ENCODE measurements around the gene CNOT10.
"Not testable (repeated sequence)": the region's sequence is repeated elsewhere in the genome, so short reads cannot be mapped to it uniquely, and the experiment has no call there.

The CNOT10 gene

GRCh38 chr3:32691847-32692246 lies 6.9 kb downstream of the CNOT10 start:
- no peak for DNase-seq

GRCh38 chr3:32696523-32696922 lies 11.5 kb downstream of the CNOT10 start:
- DNase-seq, result no peak

- DNase-seq, result no peak
Observed at GRCh38 chr3:32698506-32698905, 13.5 kb downstream of the CNOT10 start.

GRCh38 chr3:32699429-32699828 lies 14.4 kb downstream of the CNOT10 start:
- no peak for DNase-seq

- no peak for DNase-seq
Observed at GRCh38 chr3:32700244-32700643, 15.3 kb downstream of the CNOT10 start.

GRCh38 chr3:32703491-32703972 lies 18.5 kb downstream of the CNOT10 start:
- no peak for DNase-seq

GRCh38 chr3:32705232-32705631 lies 20.2 kb downstream of the CNOT10 start:
- no peak for DNase-seq

- DNase-seq, result no peak
Observed at GRCh38 chr3:32706348-32707025, 21.5 kb downstream of the CNOT10 start.

GRCh38 chr3:32707026-32707370 lies 22.0 kb downstream of the CNOT10 start:
- no peak for DNase-seq

GRCh38 chr3:32708672-32709283 lies 23.8 kb downstream of the CNOT10 start:
- DNase-seq, result no peak

GRCh38 chr3:32709346-32709745 lies 24.4 kb downstream of the CNOT10 start:
- no peak for DNase-seq

GRCh38 chr3:32712506-32713055 lies 27.6 kb downstream of the CNOT10 start:
- DNase-seq, result no peak

- DNase-seq, result no peak
Observed at GRCh38 chr3:32713181-32713580, 28.2 kb downstream of the CNOT10 start.

GRCh38 chr3:32719335-32719734 lies 34.3 kb downstream of the CNOT10 start:
- DNase-seq, result no peak

GRCh38 chr3:32719931-32720330 lies 34.9 kb downstream of the CNOT10 start:
- no peak for DNase-seq

GRCh38 chr3:32725721-32726120 lies 40.7 kb downstream of the CNOT10 start:
- no peak for DNase-seq

GRCh38 chr3:32733631-32734229 lies 48.7 kb downstream of the CNOT10 start:
- no peak for DNase-seq

GRCh38 chr3:32734756-32735155 lies 49.8 kb downstream of the CNOT10 start:
- no peak for DNase-seq

- DNase-seq, result not testable (repeated sequence)
Observed at GRCh38 chr3:32743470-32743869, 58.5 kb downstream of the CNOT10 start.

GRCh38 chr3:32743934-32744333 lies 58.9 kb downstream of the CNOT10 start:
- DNase-seq, result no peak

GRCh38 chr3:32751377-32751776 lies 66.4 kb downstream of the CNOT10 start:
- DNase-seq, result no peak

GRCh38 chr3:32755761-32756160 lies 70.8 kb downstream of the CNOT10 start:
- DNase-seq, result no peak

GRCh38 chr3:32757618-32758374 lies 72.8 kb downstream of the CNOT10 start:
- DNase-seq, result no peak
